Skeletal muscle tissue (tissue), 4 donors: ENCODE data around the gene STUM. TPM values are rescaled to one million over a fixed set of nuclear protein-coding genes. Genes with fewer than 3 reads are reported as not detected.

Source experiments
- H3K27ac ChIP-seq: one replicate; pipeline ENCODE4 v1.7.0; 2013; ENCODE audit warnings: mild to moderate bottlenecking, low read depth, low read length, inconsistent platforms
- H3K27me3 ChIP-seq, 3 donors: one replicate each; pipeline ENCODE4 v1.7.0; 2013; ENCODE audit warnings: low read length in 3 of 3; ENCODE audit not compliant: control insufficient read depth in 3 of 3, insufficient read depth in 3 of 3
- H3K36me3 ChIP-seq, 3 donors: one replicate each; pipeline ENCODE4 v1.7.0; 2013; ENCODE audit warnings: low read length in 3 of 3; ENCODE audit not compliant: control insufficient read depth in 3 of 3, insufficient read depth in 3 of 3
- H3K4me1 ChIP-seq, 3 donors: one replicate each; pipeline ENCODE4 v1.7.0; 2013; ENCODE audit warnings: low read length in 3 of 3, mild to moderate bottlenecking in 3 of 3; ENCODE audit not compliant: control insufficient read depth in 3 of 3, insufficient read depth in 3 of 3
- H3K4me3 ChIP-seq, 3 donors: one replicate each; pipeline ENCODE4 v1.7.0; 2013; ENCODE audit warnings: low read length in 3 of 3
- H3K9ac ChIP-seq, 3 donors: one replicate each; pipeline ENCODE4 v1.7.0; 2013; ENCODE audit warnings: low read length in 3 of 3, mild to moderate bottlenecking in 3 of 3, moderate library complexity in 2 of 3, low read depth in 1 of 3
- H3K9me3 ChIP-seq, 3 donors: one replicate each; pipeline ENCODE4 v1.7.0; 2013; ENCODE audit warnings: low read length in 3 of 3; ENCODE audit not compliant: control insufficient read depth in 3 of 3
- total RNA-seq: library from RNA; depleted of rRNA; stranded (reverse); fragments of >200 nt; gene quantifications from one replicate; pipeline ENCODE4 v1.2.3, GENCODE V29; 2014
- donor health status: Osteomylitis.

The STUM gene
- total RNA-seq, 1 donor from 2014 or later, result 2.6 TPM

DNA sequence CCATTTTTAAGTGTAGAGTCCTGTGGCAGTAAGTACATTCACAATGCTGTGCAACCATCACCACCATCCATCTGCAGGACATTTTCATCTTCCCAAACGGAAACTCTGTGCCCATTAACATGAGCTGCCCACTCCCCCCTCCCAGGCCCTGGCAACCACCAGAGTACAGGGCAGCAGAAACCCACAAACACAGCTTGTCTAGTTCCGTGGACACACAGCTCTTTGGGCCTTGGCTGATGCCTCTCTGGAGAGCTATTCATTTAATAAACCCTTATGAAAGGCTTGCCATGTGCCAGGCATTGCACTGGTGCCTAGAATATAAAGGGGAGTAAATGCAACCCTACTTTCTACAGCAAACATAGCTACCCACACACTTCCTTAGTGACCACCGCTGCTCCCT is 28.0 kb downstream of the STUM start:
- Histone ChIP-seq H3K27ac (no peak overlapping the region), H3K4me1 (peaks cover 4 to 13% (median 11%) of the 10 kb centered on the region in 3 donors), H3K9me3 (no peaks in the 10 kb centered on the region), H3K27me3 (peaks cover 0 to 5% (median 0%) of the 10 kb centered on the region in 3 donors), H3K9ac (no peak overlapping the region), H3K36me3 (no peaks in the 10 kb centered on the region), H3K4me3 (no peak overlapping the region)

DNA sequence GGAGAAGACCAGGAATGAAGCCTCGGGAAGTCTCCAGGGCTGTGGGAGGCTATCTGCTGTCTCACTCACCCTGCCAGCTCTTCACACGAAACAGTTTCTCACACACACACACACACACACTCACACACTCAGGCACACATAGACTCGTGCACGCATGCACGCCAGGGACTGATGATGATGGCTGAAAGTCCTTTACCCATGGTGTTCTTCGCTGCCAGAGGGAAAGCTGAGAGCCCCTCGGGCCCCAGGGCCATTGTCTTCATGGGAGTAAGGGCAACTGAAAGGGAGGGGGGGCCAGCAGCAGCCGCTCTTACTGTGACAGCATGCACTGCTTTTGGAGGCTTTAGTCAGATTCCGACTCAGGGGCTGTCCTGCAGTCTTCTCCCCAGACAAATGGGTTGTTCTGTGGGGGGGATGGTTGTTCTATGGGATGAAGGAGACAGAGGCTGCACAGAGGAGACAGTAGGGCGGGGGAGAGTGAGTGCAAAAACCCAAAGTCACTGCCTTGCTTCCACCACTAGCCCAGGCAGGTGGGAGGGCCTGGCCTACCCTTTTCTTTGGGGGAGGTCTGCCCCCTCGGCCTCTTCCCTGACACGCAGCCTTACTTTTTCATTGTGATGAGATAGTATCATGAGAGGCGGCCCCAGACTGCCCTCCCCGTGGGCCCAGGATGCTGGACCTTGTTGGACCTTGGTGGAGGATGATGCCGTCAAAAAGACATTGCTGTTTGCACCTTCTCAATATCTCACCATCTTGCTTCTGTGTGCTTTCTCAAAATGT is 29.0 kb downstream of the STUM start:
- H3K9ac ChIP-seq, result no peak overlapping the region

DNA sequence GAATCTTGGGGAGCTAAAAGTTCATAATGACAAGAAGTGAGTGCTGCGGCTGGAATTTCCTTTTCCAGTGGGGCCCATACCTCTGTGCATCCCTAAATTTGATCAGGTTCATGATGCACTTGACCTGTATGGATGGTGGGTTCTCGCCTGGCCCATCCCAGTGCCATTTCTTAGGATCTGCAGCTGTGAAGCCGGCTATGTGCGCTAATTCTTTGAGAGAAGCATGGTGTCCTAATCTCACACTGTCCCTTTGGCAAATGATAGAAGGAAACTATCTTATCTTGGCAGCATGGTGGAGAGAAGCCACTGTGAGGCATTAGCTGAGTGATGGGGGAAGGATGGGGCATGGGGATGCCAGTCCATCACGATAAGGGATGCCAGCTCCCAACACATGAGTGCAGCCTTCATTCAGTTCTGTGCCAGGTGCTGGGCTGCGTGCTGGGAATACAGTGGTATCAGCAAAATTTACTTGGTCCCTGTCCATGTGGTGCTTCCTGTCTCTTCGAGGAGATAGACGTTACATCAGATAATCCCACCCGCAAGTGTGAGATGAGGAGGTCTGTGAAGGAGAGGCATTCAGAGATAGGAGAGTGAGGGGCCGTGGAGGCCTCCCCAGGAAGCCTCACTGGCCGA is 30.5 kb downstream of the STUM start:
- Histone ChIP-seq H3K9me3 (no peaks in the 10 kb centered on the region), H3K9ac (no peak overlapping the region), H3K36me3 (no peaks in the 10 kb centered on the region), H3K27ac (no peak overlapping the region), H3K4me3 (no peak overlapping the region), H3K27me3 (no peaks in the 10 kb centered on the region), H3K4me1 (peaks cover 4 to 13% (median 11%) of the 10 kb centered on the region in 3 donors)

More for the DNA sequence above, 29.0 kb downstream of the STUM start:
- H3K4me1 ChIP-seq, result peaks cover 4 to 13% (median 11%) of the 10 kb centered on the region in 3 donors
- no peak overlapping the region for H3K27ac ChIP-seq
- H3K27me3 ChIP-seq, result peaks cover 0 to under 1% (median 0%) of the 10 kb centered on the region in 3 donors
- no peak overlapping the region for H3K4me3 ChIP-seq
- H3K36me3 ChIP-seq, result no peaks in the 10 kb centered on the region
- H3K9me3 ChIP-seq, result no peaks in the 10 kb centered on the region

DNA sequence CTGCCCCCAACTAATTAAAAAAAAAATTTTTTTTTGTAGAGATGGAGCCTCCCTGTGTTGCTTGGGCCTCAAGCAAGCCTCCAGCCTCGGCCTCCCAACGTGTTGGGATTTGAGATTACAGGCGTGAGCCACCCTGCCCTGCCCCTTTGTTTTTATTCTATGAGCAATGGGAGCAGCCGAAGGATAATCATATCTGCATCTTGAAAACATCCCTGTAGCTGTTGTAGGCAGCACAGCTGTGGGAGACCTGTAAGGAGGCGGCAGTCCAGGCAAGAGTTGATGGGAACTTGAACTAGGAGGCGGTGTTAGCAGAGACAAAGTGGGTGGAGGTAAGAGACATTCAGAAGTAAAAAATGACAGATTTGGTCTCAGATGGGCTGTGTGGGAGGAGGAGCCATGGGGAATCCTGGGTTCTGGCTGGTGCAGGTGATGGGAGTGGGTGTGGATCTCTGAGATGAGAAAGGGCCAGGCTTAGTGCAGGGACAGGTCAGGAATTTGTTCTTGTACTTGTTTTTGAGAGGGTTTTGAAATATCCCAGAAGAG is 31.3 kb downstream of the STUM start:
- H3K9ac ChIP-seq, result no peak overlapping the region
- H3K27ac ChIP-seq, result no peak overlapping the region
- H3K9me3 ChIP-seq, result no peaks in the 10 kb centered on the region
- H3K4me3 ChIP-seq, result no peak overlapping the region
- H3K27me3 ChIP-seq, result no peaks in the 10 kb centered on the region
- H3K36me3 ChIP-seq, result no peaks in the 10 kb centered on the region
- H3K4me1 ChIP-seq, result peaks cover 4 to 10% (median 8%) of the 10 kb centered on the region in 3 donors

DNA sequence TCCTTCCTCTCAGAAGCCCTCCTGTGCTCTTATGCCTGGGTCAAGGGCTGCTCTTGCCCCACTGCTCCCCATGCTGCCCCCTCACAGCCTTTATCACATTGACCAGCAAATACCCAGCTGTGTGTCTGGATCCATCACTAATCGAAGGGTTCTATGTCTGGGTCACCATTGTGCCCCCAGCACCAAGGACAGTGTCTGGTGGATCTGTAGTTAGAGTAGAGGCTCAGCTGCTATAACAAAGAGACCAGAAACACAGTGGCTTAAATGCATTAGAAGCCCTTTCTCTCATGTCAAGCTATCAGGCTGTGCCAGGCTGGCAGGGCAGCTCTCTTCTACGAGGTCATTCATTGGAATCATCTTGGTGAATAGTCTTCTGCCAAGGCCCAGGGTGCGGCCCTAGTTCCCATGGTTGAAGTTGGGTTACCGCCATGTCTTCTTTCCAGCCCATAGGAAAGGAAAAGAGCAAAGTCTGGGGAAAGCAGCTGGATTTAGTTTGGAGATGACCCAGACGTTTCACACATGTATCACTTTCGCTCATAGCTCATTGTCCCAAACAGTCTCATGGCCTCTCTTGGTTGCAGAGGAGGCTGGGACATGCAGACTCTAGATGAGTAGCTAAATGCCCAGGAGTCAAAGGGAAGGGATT is 32.2 kb downstream of the STUM start:
- peaks cover 0 to 3% (median 0%) of the 10 kb centered on the region in 3 donors for H3K4me1 ChIP-seq
- H3K36me3 ChIP-seq, result no peaks in the 10 kb centered on the region
- no peak overlapping the region for H3K4me3 ChIP-seq
- no peak overlapping the region for H3K9ac ChIP-seq
- no peaks in the 10 kb centered on the region for H3K27me3 ChIP-seq
- H3K9me3 ChIP-seq, result no peaks in the 10 kb centered on the region
- H3K27ac ChIP-seq, result no peak overlapping the region

DNA sequence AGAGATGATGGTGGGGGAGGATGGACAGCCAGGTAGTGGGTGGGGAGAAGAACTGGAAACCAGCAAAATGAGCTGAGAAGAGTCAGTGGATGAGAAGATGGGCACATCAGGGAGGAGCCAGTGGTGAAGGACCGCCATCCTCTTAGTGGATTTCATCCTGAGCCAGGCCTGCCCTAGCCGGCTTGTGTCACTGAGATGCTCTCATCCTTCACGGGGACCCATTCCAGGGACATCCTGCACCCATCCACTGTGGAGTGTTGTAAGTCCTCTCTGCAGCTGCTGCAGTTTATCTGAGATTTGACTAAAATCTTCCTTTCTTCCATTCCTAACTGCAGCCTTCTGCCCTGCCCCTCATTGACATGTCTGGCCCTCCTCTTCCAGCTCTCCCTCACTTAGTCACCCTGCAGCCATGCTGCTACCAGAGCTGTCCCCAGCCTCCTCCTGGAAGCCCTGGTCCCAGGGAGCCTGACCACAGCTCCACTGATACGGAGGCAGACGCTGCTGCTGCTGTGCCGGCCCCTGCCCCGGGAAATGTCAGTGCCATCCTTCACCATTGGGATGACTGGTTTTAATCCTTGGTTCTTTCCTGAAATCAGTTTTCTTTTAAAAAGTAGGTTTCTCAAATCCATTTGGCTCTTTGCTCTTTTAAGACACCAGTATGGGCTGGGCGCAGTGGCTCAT is 33.2 kb downstream of the STUM start:
- no peak overlapping the region for H3K4me3 ChIP-seq
- no peaks in the 10 kb centered on the region for H3K27me3 ChIP-seq
- no peaks in the 10 kb centered on the region for H3K36me3 ChIP-seq
- no peak overlapping the region for H3K9ac ChIP-seq
- no peak overlapping the region for H3K27ac ChIP-seq
- H3K4me1 ChIP-seq, result no peaks in the 10 kb centered on the region
- H3K9me3 ChIP-seq, result no peaks in the 10 kb centered on the region

DNA sequence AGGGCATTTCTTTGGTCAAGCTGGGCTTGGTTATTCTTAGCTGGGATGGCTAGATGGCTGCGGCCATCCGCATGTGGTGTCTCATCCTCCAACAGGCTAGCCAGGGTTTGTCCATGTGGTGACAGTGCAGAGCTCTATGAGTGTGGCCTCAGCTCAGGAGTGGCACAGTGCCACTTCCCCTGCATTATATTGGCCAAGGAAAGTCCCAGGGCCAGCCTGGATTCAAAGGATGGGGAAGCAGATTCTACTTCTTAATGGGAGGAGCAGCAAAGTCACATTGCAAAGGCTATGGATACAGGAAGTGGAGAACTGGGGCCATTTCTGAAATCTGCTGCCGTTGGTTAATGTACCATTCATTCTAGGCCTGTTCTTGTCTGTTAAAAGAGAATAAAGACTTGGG is 34.4 kb downstream of the STUM start:
- Histone ChIP-seq H3K4me3 (no peak overlapping the region), H3K4me1 (peaks cover 0 to 3% (median 0%) of the 10 kb centered on the region in 3 donors), H3K36me3 (no peaks in the 10 kb centered on the region), H3K9me3 (no peaks in the 10 kb centered on the region), H3K27ac (no peak overlapping the region), H3K27me3 (peaks cover 0 to 2% (median 0%) of the 10 kb centered on the region in 3 donors), H3K9ac (no peak overlapping the region)

DNA sequence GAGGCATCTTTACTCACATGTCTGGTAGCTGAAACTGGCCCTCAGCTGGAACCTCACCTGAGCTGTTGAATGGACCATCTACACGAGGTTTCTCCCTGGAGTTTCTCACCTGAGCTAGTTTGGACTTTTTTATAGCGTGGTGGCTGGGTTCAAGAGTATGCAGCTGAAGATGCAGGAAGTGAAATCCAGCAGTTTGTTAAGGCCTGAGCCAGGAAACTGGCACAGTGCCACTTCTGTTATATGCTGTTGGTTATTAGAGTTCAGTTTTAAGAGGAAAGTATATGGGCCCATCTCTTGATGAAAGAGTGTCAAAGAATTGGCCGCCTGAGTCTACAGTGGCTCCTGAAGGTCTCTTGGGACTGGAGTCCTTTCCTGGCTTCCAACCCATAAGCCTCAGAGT is 35.6 kb downstream of the STUM start:
- Histone ChIP-seq H3K4me3 (no peak overlapping the region), H3K4me1 (peaks cover 0 to 11% (median 2%) of the 10 kb centered on the region in 3 donors), H3K9me3 (no peaks in the 10 kb centered on the region), H3K9ac (no peak overlapping the region), H3K36me3 (no peaks in the 10 kb centered on the region), H3K27ac (no peak overlapping the region), H3K27me3 (peaks cover 0 to 2% (median 0%) of the 10 kb centered on the region in 3 donors)

DNA sequence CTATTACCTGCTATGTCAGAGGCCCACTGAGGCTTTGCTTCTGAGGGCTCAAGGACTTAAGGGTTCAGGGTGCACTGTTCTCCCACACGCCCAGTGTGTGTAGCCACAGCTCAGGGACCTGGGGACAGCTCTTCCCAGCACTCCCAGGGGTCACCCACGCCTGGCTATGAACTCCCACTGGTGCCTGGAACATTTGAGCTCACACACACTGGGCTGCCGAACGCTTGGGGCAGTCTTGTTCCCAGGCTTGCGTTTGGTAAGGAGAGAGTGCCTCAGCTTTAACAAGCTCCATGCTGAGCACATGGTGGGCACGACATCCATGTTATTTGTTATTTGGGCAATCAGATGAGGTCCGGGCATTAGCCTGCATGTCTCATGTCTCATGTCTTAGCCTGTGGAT is 37.6 kb downstream of the STUM start:
- Histone ChIP-seq H3K27me3 (peaks cover 0 to 2% (median 0%) of the 10 kb centered on the region in 3 donors), H3K27ac (no peak overlapping the region), H3K4me1 (peaks cover 0 to 11% (median 4%) of the 10 kb centered on the region in 3 donors), H3K9me3 (no peaks in the 10 kb centered on the region), H3K4me3 (no peak overlapping the region), H3K9ac (no peak overlapping the region), H3K36me3 (no peaks in the 10 kb centered on the region)
